Liver (tissue), 9 donors: ENCODE data around the gene TBC1D5. TPM values are rescaled to one million over a fixed set of nuclear protein-coding genes. Genes with fewer than 3 reads are reported as not detected.
A peak's percentile ranks its signal among the peaks of the same experiment; 100 is the strongest.

Experiments used
- DNase-seq: peaks from one replicate; pipeline ENCODE4 v3.0.0-alpha.2; 2017; ENCODE audit warnings: low spot score
- H3K27ac ChIP-seq, 2 donors: one replicate each; pipeline ENCODE4 v1.7.0; 2013; ENCODE audit warnings: inconsistent platforms in 2 of 2, low read length in 2 of 2, control low read depth in 1 of 2, low read depth in 1 of 2, mild to moderate bottlenecking in 1 of 2
- H3K27me3 ChIP-seq, 4 donors: one replicate each; pipeline versions ENCODE4 v1.6.1 to v1.7.0; 2013; ENCODE audit warnings: low read length in 3 of 4, inconsistent platforms in 1 of 4, mild to moderate bottlenecking in 1 of 4, moderate library complexity in 1 of 4; ENCODE audit not compliant: control insufficient read depth in 4 of 4, insufficient read depth in 4 of 4
- H3K36me3 ChIP-seq, 4 donors: one replicate each; pipeline versions ENCODE4 v1.6.1 to v1.7.0; 2013; ENCODE audit warnings: low read length in 3 of 4, mild to moderate bottlenecking in 3 of 4, low read depth in 1 of 4, moderate library complexity in 1 of 4; ENCODE audit not compliant: control insufficient read depth in 4 of 4, insufficient read depth in 3 of 4
- H3K4me1 ChIP-seq, 4 donors: one replicate each; pipeline versions ENCODE4 v1.6.1 to v1.7.0; 2013; ENCODE audit warnings: low read length in 3 of 4, mild to moderate bottlenecking in 3 of 4, moderate library complexity in 1 of 4; ENCODE audit not compliant: control insufficient read depth in 4 of 4, insufficient read depth in 4 of 4
- H3K4me3 ChIP-seq, 3 donors: one replicate each; pipeline versions ENCODE4 v1.6.1 to v1.7.0; 2013; ENCODE audit warnings: low read length in 3 of 3, control low read depth in 1 of 3, low read depth in 1 of 3, mild to moderate bottlenecking in 1 of 3
- H3K9ac ChIP-seq, 2 donors: one replicate each; pipeline ENCODE4 v1.7.0; 2013; ENCODE audit warnings: low read length in 2 of 2, mild to moderate bottlenecking in 2 of 2, moderate library complexity in 2 of 2, control low read depth in 1 of 2, low read depth in 1 of 2
- H3K9me3 ChIP-seq, 4 donors: one replicate each; pipeline versions ENCODE4 v1.6.1 to v1.7.0; 2013; ENCODE audit warnings: low read length in 3 of 4; ENCODE audit not compliant: control insufficient read depth in 4 of 4
- EGR1 ChIP-seq, 2 donors: IDR thresholded peaks; 2 replicates each; pipeline ENCODE4 v1.6.1; 2016 to 2018; ENCODE audit warnings: antibody characterized with exemption in 2 of 2, low read depth in 2 of 2
- FOXA1 ChIP-seq: IDR thresholded peaks from 2 replicates; pipeline ENCODE4 v1.6.1; 2016; ENCODE audit warnings: antibody characterized with exemption
- FOXA2 ChIP-seq: IDR thresholded peaks from 2 replicates; pipeline ENCODE4 v1.6.1; 2016; ENCODE audit warnings: antibody characterized with exemption
- GABPA ChIP-seq, 2 donors: IDR thresholded peaks in 1 of 2; conservative IDR thresholded peaks in 1 of 2; 2 replicates each; pipeline ENCODE4 v1.6.1; 2016; ENCODE audit warnings: antibody characterized with exemption in 2 of 2, mild to moderate bottlenecking in 1 of 2, moderate library complexity in 1 of 2
- HNF4A ChIP-seq, 2 donors: conservative IDR thresholded peaks; 2 replicates each; pipeline ENCODE4 v1.6.1; 2016; ENCODE audit warnings: antibody characterized with exemption in 2 of 2, mild to moderate bottlenecking in 2 of 2
- HNF4G ChIP-seq: IDR thresholded peaks from 2 replicates; pipeline ENCODE4 v1.6.1; 2016; ENCODE audit warnings: antibody characterized with exemption
- JUND ChIP-seq, 2 donors: IDR thresholded peaks; 2 replicates each; pipeline ENCODE4 v1.6.1; 2016; ENCODE audit warnings: antibody characterized with exemption in 2 of 2
- NR2F2 ChIP-seq: IDR thresholded peaks from 2 replicates; pipeline ENCODE4 v1.6.1; 2016; ENCODE audit warnings: antibody characterized with exemption
- RAD21 ChIP-seq, 2 donors: IDR thresholded peaks; 2 replicates each; pipeline ENCODE4 v1.6.1; 2016; ENCODE audit warnings: antibody characterized with exemption in 2 of 2, mild to moderate bottlenecking in 2 of 2
- RXRA ChIP-seq, 2 donors: IDR thresholded peaks; 2 replicates each; pipeline ENCODE4 v1.6.1; 2017 to 2018; ENCODE audit warnings: antibody characterized with exemption in 2 of 2, mild to moderate bottlenecking in 1 of 2
- SP1 ChIP-seq: IDR thresholded peaks from 2 replicates; pipeline ENCODE4 v1.6.1; 2018; ENCODE audit warnings: antibody characterized with exemption, mild to moderate bottlenecking
- TAF1 ChIP-seq: conservative IDR thresholded peaks from 2 replicates; pipeline ENCODE4 v1.6.1; 2016; ENCODE audit warnings: antibody characterized with exemption, mild to moderate bottlenecking
- YY1 ChIP-seq: IDR thresholded peaks from 2 replicates; pipeline ENCODE4 v1.6.1; 2016; ENCODE audit warnings: antibody characterized with exemption, mild to moderate bottlenecking
- WGBS: extraction: QIAGEN DNeasy Blood & Tissue Kit; methylation state at CpG from one replicate; pipeline ENCODE4 v1.1.7; 2013; 5-methylcytosine and 5-hydroxymethylcytosine counted together
- polyA plus RNA-seq, 2 donors: library from polyadenylated mRNA; stranded (reverse) in 1 of 2; unstranded in 1 of 2; fragments of 200-250 nt in 1 of 2; fragments of >200 nt in 1 of 2; fragmentation: Nextera tagmentation in 1 of 2; extraction: Ambion mirVana in 1 of 2; gene quantifications; one replicate each; pipeline versions ENCODE4 v1.2.1 to v1.2.3, GENCODE V29; 2013 to 2015
- total RNA-seq, 2 donors: library from RNA; depleted of rRNA; stranded (reverse); fragments of >200 nt; gene quantifications; one replicate each; pipeline ENCODE4 v1.2.3, GENCODE V29; 2014
- TF ChIP-seq, protein P1 (sequence below): IDR thresholded peaks from 2 replicates; pipeline ENCODE4 v1.6.1; 2016; ENCODE audit warnings: antibody characterized with exemption
- TF ChIP-seq, protein P2 (sequence below): fragments of 150-350 bp; IDR thresholded peaks from 2 replicates; pipeline ENCODE4 v1.5.1; 2017; ENCODE audit warnings: improper control_type of control experiment, low read depth, low read length; ENCODE audit not compliant: missing input control
- TF ChIP-seq, protein P3 (sequence below): IDR thresholded peaks from 2 replicates; pipeline ENCODE4 v1.6.1; 2016; ENCODE audit warnings: antibody characterized with exemption
- TF ChIP-seq, protein P4 (sequence below): IDR thresholded peaks from 2 replicates; pipeline ENCODE4 v1.6.1; 2016; ENCODE audit warnings: antibody characterized with exemption, mild to moderate bottlenecking
- TF ChIP-seq, protein P5 (sequence below): IDR thresholded peaks from 2 replicates; pipeline ENCODE4 v1.6.1; 2016; ENCODE audit warnings: antibody characterized with exemption
- donor health status: healthy.
- donor health status: healthy.
- donor health status: healthy.
- donor health status: healthy.
- donor health status: healthy.

TBC1D5 gene
- total and polyA plus RNA-seq, 4 donors: 9.1 to 45.6 (median 25.6) TPM

- no peaks in the 10 kb centered on the region for H3K27me3 ChIP-seq
- H3K4me3 ChIP-seq: no peak overlapping the region
- TF ChIP-seq, protein P1, sequence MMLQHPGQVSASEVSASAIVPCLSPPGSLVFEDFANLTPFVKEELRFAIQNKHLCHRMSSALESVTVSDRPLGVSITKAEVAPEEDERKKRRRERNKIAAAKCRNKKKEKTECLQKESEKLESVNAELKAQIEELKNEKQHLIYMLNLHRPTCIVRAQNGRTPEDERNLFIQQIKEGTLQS: no peak
- no peak for TF ChIP-seq HNF4G
- TF ChIP-seq, protein P2, sequence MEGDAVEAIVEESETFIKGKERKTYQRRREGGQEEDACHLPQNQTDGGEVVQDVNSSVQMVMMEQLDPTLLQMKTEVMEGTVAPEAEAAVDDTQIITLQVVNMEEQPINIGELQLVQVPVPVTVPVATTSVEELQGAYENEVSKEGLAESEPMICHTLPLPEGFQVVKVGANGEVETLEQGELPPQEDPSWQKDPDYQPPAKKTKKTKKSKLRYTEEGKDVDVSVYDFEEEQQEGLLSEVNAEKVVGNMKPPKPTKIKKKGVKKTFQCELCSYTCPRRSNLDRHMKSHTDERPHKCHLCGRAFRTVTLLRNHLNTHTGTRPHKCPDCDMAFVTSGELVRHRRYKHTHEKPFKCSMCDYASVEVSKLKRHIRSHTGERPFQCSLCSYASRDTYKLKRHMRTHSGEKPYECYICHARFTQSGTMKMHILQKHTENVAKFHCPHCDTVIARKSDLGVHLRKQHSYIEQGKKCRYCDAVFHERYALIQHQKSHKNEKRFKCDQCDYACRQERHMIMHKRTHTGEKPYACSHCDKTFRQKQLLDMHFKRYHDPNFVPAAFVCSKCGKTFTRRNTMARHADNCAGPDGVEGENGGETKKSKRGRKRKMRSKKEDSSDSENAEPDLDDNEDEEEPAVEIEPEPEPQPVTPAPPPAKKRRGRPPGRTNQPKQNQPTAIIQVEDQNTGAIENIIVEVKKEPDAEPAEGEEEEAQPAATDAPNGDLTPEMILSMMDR: no peak
- TF ChIP-seq, protein P3, sequence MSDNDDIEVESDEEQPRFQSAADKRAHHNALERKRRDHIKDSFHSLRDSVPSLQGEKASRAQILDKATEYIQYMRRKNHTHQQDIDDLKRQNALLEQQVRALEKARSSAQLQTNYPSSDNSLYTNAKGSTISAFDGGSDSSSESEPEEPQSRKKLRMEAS: no peak
- H3K9me3 ChIP-seq: no peaks in the 10 kb centered on the region
- WGBS: 84% methylated on average over 1 of the region's 1 CpG
- no peak for DNase-seq
- no peaks in the 10 kb centered on the region for H3K36me3 ChIP-seq
- H3K4me1 ChIP-seq: peaks cover 0 to 12% (median 6%) of the 10 kb centered on the region in 4 donors
- no peak overlapping the region for H3K9ac ChIP-seq
- no peak overlapping the region for H3K27ac ChIP-seq
Observed at GRCh38 chr3:17755836-17756235, 13.4 kb upstream of the TBC1D5 start.

DNA sequence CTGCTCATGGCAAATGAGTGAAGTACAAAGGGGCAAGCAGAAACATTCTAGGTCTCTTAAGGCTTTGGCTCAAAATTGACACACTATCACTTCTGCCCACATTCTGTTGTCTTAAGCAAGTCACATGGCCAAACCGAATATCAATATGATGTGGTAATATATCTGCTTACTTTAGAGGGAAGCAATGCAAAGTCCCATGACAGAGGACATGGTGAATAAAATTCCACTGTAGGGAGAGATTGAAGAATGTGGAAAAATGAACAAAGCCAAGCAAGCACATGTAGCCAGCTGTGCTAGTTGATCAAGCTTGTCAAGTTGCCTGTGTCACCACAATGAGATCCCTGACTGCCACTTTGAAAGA, 11.2 kb upstream of the TBC1D5 start:
- DNase-seq: no peak
- Histone ChIP-seq H3K9ac (no peak overlapping the region), H3K9me3 (no peaks in the 10 kb centered on the region), H3K27ac (peak overlapping the region in 1 of 2 donors; percentile 56), H3K36me3 (no peaks in the 10 kb centered on the region), H3K4me3 (no peak overlapping the region), H3K27me3 (no peaks in the 10 kb centered on the region), H3K4me1 (peaks cover 0 to 23% (median 6%) of the 10 kb centered on the region in 4 donors)
- WGBS: 31% methylated on average over 1 of the region's 1 CpG
- no peak for TF ChIP-seq NR2F2
- TF ChIP-seq, protein P3: peak; percentile 33
- TF ChIP-seq RAD21 (IDR thresholded peaks at IDR 0.05): peak in 1 of 2 donors; percentile 14
- TF ChIP-seq, protein P4, sequence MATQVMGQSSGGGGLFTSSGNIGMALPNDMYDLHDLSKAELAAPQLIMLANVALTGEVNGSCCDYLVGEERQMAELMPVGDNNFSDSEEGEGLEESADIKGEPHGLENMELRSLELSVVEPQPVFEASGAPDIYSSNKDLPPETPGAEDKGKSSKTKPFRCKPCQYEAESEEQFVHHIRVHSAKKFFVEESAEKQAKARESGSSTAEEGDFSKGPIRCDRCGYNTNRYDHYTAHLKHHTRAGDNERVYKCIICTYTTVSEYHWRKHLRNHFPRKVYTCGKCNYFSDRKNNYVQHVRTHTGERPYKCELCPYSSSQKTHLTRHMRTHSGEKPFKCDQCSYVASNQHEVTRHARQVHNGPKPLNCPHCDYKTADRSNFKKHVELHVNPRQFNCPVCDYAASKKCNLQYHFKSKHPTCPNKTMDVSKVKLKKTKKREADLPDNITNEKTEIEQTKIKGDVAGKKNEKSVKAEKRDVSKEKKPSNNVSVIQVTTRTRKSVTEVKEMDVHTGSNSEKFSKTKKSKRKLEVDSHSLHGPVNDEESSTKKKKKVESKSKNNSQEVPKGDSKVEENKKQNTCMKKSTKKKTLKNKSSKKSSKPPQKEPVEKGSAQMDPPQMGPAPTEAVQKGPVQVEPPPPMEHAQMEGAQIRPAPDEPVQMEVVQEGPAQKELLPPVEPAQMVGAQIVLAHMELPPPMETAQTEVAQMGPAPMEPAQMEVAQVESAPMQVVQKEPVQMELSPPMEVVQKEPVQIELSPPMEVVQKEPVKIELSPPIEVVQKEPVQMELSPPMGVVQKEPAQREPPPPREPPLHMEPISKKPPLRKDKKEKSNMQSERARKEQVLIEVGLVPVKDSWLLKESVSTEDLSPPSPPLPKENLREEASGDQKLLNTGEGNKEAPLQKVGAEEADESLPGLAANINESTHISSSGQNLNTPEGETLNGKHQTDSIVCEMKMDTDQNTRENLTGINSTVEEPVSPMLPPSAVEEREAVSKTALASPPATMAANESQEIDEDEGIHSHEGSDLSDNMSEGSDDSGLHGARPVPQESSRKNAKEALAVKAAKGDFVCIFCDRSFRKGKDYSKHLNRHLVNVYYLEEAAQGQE: no peak
- TF ChIP-seq HNF4G: peak; percentile 36
- peak; percentile 65 for TF ChIP-seq SP1
- TF ChIP-seq GABPA (IDR thresholded peaks at IDR 0.05 in 1 of 2, conservative IDR thresholded peaks at IDR 0.05 in 1 of 2): no peak
- TF ChIP-seq RXRA (IDR thresholded peaks at IDR 0.05): peak in 1 of 2 donors; percentile 68
- TF ChIP-seq, protein P2: no peak
- TF ChIP-seq, protein P1: no peak
- TF ChIP-seq FOXA1: peak; percentile 35
- TF ChIP-seq FOXA2: peak; percentile 79
- TF ChIP-seq, protein P5, sequence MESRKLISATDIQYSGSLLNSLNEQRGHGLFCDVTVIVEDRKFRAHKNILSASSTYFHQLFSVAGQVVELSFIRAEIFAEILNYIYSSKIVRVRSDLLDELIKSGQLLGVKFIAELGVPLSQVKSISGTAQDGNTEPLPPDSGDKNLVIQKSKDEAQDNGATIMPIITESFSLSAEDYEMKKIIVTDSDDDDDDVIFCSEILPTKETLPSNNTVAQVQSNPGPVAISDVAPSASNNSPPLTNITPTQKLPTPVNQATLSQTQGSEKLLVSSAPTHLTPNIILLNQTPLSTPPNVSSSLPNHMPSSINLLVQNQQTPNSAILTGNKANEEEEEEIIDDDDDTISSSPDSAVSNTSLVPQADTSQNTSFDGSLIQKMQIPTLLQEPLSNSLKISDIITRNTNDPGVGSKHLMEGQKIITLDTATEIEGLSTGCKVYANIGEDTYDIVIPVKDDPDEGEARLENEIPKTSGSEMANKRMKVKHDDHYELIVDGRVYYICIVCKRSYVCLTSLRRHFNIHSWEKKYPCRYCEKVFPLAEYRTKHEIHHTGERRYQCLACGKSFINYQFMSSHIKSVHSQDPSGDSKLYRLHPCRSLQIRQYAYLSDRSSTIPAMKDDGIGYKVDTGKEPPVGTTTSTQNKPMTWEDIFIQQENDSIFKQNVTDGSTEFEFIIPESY: no peak
- no peak for TF ChIP-seq YY1
- peak in 1 of 2 donors; percentile 27 for TF ChIP-seq JUND (IDR thresholded peaks at IDR 0.05)
- no peak for TF ChIP-seq TAF1
- peak; percentile 58 to 74 for TF ChIP-seq HNF4A (conservative IDR thresholded peaks at IDR 0.05)
- no peak for TF ChIP-seq EGR1 (IDR thresholded peaks at IDR 0.05; ENCODE audit: low read depth in 2 of 2)
